NCI-H2227 (cell line): ENCODE data around the gene DMTF1.
"Not testable (repeated sequence)": the region's sequence is repeated elsewhere in the genome, so short reads cannot be mapped to it uniquely, and the experiment has no call there.

ENCODE experiments used
- DNase-seq: peaks from one replicate; lab custom pipeline; 2025; ENCODE audit not compliant: unreplicated experiment; lab: John Stamatoyannopoulos, UW

The DMTF1 gene

GRCh38 chr7:87192784-87193487 lies 40.7 kb downstream of the DMTF1 start:
- DNase-seq = no peak

- DNase-seq = no peak
Observed at GRCh38 chr7:87193912-87194311, 41.7 kb downstream of the DMTF1 start.

- DNase-seq = no peak
Observed at GRCh38 chr7:87199241-87199640, 47.0 kb downstream of the DMTF1 start.

- no peak for DNase-seq
Observed at GRCh38 chr7:87199700-87200450, 47.6 kb downstream of the DMTF1 start.

GRCh38 chr7:87202208-87202607 lies 50.0 kb downstream of the DMTF1 start:
- DNase-seq = no peak

- DNase-seq = no peak
Observed at GRCh38 chr7:87202705-87203104, 50.5 kb downstream of the DMTF1 start.

GRCh38 chr7:87203929-87204328 lies 51.7 kb downstream of the DMTF1 start:
- DNase-seq = not testable (repeated sequence)

- peak; percentile 3 for DNase-seq
Observed at GRCh38 chr7:87204933-87205332, 52.7 kb downstream of the DMTF1 start.

- not testable (repeated sequence) for DNase-seq
Observed at GRCh38 chr7:87205701-87206100, 53.4 kb downstream of the DMTF1 start.

GRCh38 chr7:87206361-87206760 lies 54.1 kb downstream of the DMTF1 start:
- DNase-seq = no peak

- DNase-seq = no peak
Observed at GRCh38 chr7:87209295-87209924, 57.2 kb downstream of the DMTF1 start.

GRCh38 chr7:87210506-87210905 lies 58.3 kb downstream of the DMTF1 start:
- no peak for DNase-seq

GRCh38 chr7:87212498-87212897 lies 60.2 kb downstream of the DMTF1 start:
- DNase-seq = no peak

GRCh38 chr7:87213252-87213651 lies 61.0 kb downstream of the DMTF1 start:
- DNase-seq = no peak

GRCh38 chr7:87213811-87214210 lies 61.6 kb downstream of the DMTF1 start:
- DNase-seq = no peak

- no peak for DNase-seq
Observed at GRCh38 chr7:87215046-87215445, 62.8 kb downstream of the DMTF1 start.

- no peak for DNase-seq
Observed at GRCh38 chr7:87216701-87217508, 64.7 kb downstream of the DMTF1 start.

- no peak for DNase-seq
Observed at GRCh38 chr7:87217983-87218653, 65.9 kb downstream of the DMTF1 start.

- no peak for DNase-seq
Observed at GRCh38 chr7:87218796-87219544, 66.7 kb downstream of the DMTF1 start.

- DNase-seq = peak; percentile 46
Observed at GRCh38 chr7:87219545-87220025, 67.3 kb downstream of the DMTF1 start, which contains the start of gene TMEM243. TSS of gene TMEM243 (minus strand) at chr7:87219732. CDS start at chr7:87219503, 229 bp downstream.
